Medulla oblongata (tissue), 1 donor: ENCODE measurements around the gene ASTN2.
A peak's percentile ranks its signal among the peaks of the same experiment; 100 is the strongest.

ENCODE experiments used
- DNase-seq: peaks from one replicate; pipeline ENCODE4 v3.0.0-alpha.2; 2015; ENCODE audit errors: extremely low spot score

ASTN2 gene

DNA sequence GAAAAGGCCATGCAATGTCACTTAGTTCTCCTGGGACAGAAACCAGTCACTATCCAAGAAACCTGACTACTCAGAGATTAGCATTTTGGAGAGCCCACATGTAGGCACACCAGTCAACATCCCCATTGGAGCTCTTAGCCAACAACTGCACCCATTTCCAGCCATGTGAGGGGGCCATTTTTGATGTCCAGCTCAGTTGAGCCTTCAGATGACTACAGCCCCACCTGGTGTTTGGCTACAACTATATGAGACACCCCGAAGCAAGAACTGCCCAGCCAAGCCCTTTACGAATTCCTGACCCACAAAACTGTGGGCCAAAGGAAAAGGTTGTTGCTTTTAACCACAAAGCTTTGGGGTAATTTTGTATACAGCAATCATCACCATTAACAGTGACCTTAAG is 300.1 kb downstream of the ASTN2 start:
- no peak for DNase-seq

DNA sequence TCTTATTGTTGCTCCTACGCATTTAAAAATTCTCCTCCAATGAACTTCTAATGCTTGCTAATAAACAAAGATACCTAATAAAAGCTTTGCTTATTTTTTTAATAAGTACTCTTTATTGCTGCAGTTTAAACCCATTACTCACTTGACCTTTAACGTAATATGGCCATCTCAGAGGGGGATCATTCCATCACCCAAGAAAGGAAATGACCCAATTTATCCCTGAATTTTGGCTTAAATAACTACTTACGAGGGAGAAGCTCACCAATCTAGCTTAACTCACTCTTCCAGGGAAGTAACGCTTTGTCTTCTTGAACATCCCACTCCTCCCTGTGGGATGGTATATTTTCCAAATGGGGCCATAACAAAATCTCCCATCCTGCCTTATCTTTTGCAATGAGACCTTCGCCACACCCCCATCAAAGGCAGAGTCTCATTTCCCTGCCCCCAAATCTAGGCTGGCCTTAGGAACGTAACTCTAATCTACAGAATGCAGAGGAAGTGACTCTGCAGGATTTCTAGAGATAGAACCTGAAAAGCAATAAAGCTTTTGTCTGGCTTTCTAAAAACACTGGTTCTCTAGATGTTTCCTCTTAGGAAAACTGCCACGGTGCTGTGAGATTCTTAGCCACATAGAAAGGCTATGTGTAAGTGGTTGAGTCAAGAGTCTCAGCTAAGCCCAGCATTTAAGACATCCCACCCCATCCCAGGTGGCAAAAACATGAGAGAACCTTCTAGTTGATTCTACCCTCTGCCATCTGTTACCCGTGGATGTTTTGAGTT is 310.0 kb downstream of the ASTN2 start:
- DNase-seq, result no peak

DNA sequence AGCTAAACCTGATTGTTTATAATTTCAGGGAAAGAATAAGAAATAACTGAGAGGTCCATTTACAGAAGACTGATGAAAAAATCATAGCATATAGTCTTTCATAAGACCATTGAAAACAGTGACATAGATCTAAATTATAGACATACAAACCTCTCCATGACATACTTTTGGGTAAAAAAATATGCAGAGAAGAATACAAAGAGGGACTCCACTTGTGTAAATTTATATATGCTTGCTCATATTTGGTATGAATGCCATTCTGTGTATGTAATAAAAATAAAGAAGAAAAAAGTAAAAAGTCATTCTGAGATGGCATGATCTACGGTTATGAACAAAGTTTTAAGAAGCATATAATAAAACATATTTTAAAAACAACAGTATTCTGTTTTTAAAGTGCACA is 310.7 kb downstream of the ASTN2 start:
- DNase-seq, result no peak

DNA sequence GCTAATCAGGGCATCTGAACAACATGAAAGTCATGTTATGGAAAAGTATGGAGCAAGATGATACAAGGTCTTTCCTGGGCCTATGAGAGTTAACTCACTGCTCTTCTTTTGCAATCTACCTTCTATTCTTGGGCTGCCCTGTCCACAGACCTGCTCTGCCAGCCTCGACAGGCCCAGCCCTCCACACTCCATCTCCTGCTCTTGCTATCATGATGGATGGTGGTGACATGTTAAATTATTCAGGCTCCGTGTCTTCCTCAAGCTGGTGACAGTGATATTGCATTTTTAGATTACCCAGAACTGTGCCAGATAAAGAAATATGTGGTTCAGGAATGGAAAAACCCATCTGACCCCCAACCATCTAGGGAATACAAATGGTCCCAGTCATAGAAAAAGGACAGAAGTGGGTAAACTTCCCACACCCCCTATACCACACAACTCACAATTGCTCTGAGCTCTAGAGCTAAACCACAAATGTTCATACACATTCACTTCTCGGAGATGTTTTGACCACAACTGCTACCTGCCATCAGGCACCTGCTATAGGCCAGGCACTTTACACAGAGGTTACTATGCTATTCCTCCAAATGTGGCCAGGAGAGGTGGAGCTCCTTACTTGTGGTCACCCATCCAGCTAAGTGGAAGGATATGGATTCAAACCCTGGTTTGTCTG is 311.3 kb downstream of the ASTN2 start:
- DNase-seq, result no peak

DNA sequence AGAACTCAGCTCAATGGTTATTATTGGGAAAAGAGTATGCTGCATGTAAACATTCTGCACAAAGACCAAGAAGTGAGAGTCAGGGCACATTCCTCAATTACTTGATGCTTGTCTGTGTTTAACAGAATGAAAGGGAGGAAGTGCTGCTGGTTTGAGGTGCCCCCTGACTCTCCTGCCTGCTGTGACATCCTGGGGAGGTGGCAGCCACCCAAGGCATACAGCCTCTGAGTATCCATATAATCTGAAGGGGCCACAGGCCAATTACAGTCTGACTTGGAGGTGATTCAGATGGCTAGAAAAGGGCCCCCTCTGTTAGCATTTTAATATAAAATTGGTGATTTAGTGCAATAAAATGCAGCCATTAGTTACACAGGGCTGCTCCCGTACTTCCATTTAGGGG is 313.8 kb downstream of the ASTN2 start:
- DNase-seq, result no peak

DNA sequence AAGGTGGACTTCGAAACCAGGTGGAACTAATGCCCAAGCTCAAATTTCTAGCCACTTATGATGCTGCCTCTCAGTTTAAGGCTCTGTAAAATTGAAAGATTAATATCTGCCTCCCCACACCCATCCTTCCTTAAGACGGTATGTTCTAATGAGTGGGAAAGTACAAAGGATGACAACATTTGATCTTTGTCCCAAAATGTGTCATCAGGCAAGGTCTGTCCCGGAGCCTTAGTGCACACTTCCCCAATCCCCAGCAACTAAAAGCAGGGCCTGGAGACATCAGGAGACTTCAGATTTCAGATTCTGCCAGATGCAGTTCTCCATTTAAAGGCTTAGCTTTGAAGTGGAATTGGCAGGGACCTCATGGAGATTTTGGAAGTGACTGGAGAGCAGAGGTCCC is 316.5 kb downstream of the ASTN2 start:
- no peak for DNase-seq

DNA sequence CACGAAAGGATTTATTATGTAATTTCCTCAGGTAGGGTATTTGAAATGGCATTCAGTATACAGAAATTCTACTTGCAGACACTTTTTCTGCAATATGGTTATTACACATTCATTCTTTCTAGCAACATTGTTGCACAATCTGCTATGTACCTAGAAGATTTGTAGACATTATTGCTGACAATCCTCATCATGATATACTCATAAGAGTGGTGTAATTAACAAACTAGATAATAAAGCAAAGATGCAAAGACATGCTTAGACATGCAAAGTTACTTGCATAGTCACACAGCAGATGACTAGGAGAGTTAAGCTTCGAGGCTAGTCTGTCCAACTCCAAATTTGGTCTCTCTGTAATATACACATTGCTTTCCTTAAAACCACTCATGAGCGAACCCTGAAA is 317.1 kb downstream of the ASTN2 start:
- DNase-seq, result no peak

DNA sequence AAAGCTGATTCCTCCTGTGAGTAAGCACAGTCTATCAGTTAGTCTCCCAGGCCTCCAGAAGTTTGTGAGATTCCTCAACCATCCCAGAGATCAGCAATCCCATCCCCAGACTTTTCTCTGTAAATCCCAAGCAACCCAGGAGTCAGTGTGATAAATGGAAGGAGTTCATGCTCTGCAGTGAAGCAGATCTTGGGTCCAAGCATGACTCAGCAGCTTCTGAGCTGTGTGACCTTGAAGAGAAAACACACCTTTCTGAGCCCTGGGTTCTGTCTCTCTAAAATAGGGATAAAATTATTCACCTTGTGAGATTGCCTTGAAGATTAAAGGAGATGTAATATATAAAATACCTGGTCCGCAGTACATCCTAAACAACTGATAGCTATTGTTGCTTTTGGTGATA is 318.7 kb downstream of the ASTN2 start:
- DNase-seq, result no peak

DNA sequence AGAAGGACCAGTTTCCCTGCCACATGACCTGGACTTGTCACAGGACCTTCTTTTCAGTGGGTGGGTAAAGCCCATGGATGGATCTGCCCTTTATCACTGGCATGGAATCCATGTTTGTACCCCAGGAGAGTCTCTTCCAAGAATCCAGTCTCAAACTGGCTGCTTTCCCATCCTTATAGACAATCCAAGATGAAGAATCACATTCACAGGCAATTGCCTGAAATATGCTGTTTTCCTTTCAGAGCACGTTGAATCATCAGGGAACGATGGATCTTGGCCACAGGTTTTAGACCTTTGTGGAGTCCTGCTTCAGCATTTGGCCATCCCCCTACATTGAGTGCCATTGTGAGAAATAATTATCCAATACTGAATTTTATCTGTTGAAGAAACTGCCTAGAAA is 319.8 kb downstream of the ASTN2 start:
- no peak for DNase-seq

DNA sequence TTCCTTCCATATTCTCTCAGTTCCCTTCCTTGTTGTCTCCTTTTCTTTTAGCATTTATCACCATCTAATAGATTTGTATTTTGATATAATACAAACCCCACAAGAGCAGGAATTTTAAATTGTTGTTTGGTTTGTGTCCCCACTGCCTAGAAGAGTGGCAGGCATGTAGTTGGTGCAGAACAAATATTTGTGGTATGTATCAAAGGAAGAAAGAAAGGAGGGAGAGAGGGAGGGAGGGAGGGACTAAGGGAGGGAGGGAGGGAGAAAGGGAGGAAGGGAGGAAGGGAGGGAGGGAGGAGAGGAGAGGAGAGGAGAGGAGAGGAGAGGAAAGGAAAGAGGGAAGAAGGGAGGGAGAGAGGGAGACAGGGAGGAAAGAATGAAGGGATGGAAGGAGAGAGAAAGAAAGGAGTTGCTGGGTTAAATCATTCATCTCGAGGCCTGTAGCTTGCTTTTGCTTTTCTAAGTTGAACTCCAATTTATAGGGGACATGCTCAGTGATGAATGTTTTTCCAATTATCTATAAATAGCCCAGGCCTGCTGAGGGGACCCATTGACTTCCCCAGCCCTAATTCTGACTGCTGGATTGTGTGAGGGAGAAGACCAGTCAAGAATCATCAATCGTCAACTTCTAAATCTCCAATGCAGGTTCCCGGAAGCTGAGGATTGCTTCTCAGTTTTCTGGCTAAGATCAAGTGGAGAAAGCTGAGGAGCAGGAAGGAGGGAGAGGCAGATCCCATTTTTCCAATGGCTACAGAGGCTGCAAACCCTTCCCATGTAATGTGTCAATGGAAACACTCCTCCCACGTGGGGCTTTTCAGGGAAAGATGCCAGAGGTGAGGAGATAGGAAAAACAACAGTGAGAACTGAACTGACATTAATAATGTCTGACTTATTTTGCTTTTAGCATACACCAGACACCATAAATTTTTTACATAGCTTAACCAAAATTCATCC is 320.7 kb downstream of the ASTN2 start:
- no peak for DNase-seq

DNA sequence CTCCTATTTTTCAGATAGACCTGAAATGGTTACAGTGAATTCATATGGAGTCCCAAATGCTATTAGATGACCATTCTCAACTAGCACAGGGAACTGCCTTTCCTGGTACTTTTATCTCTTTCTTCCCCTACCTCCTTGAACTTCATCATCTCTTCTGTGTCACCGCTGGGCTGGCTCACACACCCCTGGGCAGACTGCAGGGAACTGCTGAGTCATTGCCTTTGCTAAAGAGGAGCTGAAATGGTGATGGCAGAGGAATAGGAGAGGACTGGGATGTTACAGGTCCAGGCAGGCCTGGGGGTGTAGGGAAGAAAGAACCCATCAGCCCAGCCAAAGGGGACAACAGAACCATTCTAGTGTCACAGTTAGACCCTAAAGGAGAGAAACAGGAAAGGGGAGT is 322.3 kb downstream of the ASTN2 start:
- DNase-seq, result no peak

DNA sequence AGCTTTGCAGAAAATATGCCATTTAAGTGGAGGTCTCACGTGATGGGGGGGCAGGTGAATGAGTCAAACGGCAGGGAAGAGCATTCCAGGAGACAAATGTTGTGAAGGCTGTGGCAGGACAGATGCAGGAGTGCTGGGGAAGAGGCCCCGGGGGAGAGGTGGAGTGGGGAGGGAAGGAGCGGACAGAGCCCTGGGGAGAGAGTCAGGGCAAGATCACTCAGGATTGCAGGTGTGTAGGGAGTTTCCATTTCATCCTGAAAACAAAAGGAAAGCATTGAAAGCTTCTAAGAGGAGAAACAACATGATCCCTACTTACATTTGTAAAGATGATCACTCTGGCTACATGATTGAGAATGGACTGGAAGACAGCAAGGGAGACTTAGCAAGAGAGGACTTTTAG is 323.3 kb downstream of the ASTN2 start:
- no peak for DNase-seq

DNA sequence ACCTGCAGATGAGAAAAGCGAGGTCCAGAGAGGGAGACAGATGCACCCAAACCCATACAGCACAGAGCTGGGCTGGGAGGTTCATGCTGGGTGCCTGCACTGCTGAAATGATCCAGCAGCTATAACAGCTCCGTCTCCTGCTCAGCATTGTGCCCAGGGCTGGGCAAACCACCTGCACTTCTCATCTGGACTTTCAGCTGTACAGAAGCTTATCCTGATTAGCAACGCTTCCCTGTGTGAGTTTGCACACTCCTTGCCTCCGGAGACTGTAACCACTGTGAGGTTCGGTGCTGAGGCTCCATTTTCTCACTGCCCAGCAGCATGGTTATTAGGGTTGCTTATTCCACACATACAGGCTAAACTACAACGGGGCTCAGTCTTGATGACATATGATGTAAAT is 326.1 kb downstream of the ASTN2 start:
- DNase-seq, result no peak

DNA sequence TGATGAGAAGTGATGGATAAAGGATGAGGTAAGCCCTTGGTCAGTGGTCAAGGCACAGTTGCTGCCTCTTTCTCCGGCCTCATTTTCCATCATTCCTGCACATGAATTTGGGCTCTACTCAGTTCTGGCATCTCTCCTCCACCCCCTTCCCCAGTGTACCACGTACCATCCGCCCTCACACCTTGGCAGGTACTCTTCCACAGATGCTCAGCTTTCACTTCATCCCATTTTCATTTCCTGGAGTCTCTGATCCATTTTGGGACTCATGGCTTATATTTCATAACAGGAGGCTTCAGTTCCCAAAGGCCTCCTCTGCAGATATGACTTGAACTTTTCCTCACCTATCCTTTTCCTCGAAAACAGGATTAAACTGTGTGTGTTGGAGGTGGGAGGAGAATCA is 326.7 kb downstream of the ASTN2 start:
- no peak for DNase-seq

DNA sequence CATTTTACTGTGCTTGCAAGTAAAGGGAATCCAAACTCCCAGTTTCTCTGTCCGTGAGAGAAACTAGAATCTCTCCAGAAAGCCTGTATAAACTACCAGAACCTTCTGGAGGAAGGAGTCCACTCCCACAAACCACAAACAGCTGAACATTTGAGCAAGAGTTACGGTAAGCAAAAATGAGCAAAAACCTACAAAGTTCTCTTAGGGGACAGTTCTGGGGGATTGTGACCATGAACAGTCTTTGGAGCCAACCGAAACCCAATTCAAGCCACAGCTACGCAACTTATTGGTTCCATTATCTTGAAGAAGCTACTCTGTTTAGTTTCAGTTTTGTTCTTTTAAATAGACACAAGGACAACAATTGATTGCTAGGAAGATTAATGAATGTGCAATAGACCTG is 330.6 kb downstream of the ASTN2 start:
- no peak for DNase-seq

DNA sequence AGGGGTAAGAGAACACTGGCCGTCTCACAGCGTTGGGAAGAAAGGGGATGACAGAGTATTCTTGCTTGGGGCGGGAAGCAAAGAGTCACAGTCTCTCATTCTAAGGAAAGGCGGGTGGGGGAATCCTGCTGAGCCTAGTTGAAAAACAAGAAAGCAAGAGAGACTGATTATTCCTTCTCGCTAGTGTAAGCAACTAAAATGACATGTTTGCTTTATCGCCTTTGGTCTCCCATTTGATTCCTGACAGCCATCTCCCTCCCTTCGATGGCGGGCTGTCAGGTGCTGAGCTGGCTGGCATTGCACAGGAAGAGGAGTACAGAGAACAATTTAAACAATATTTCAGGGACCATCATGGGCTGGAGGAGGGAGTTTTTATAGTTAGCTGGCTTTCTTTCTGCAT is 331.3 kb downstream of the ASTN2 start:
- DNase-seq, result no peak

DNA sequence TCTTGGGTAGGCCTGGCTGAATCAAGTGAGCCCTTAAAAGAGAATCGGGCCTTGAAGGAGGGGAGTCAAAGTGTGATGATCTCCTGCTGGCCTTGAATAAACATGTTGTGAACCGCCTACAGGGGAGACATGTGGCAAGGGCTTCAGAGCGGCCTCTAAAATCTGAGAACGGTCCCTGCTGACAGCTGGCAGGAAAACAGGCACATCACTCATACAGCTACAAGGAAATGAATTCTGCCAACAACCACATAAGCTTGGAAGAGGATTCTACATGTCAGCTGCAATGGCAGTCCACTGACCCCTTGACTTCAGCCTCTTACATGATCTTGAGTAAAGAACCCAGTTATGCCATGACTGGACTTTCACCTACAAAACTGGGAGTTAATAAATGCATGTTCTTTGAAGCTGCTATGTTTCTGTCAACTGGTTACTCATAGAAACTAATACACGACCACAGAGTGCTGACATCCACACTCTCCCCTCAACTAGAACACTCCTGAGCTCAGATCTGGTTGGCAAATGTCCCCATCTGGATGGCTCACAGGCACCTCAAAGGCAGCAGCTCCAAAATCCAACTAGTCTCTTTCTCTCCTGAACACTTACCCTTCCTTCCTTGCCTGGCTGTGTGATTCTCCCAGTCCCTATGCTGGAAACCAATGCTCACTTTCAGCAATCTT is 333.1 kb downstream of the ASTN2 start:
- peak; percentile 21 for DNase-seq

DNA sequence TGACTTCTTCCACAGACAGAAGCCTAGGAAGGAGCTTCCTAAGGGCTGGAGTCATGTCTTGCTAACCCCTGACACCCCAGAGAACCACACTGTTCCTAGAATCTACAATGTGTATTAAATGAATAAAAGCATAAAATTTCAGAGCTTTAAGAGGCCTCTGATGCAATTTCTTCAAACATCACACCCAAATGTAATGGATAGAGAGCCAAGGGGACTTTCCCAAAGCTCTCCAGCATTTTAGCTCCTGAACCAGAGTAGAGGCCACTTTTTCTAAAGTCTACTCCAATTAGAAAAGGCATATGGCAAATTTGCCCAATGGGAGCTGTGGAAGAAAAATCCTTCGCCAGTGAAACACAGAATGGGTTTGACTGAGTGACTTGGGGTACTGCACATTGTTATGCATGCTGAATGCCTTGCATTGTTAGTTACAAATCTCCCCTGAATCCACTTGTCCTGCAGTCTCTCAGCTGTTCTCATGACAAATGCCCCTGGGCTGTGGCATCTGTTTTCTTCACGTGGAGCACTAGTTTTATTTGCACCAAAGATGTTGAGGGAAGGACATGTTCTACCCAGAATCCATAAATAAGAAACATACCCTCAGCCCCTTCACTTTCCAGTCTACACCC is 334.0 kb downstream of the ASTN2 start:
- peak; percentile 22 for DNase-seq

DNA sequence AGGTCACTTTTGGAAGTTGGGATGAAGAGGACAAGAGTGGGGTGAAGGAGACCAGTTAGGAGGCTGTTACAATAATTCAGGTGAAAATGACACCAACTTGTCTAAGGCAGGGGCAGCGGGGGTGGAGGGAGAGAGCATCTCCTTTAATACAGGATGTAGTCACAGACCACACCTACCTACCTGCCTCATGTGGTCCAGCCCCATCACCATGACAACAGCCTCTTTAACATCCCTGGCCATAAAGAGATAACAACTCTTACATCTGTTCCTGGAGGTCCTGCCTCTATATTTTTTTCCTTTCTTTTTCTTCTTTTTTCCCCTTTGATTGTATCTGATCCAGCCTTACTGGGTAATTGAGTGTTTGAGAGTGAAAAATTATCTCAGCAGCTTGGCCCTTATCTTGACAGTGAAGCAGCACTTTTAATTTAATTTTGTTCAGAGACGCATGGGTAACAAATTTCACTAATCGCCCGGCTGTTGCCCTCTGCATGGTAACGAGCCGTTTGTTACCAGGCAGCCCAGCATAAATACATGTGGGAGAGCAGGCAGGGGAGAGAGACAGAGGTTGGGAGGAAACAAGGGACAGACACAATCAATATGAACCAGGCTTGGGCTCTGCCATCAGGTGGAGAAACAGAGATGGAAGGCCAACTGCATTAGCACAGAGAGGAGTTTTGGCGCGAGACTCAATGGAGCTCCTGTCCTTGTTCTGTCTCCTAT is 338.1 kb downstream of the ASTN2 start:
- no peak for DNase-seq

DNA sequence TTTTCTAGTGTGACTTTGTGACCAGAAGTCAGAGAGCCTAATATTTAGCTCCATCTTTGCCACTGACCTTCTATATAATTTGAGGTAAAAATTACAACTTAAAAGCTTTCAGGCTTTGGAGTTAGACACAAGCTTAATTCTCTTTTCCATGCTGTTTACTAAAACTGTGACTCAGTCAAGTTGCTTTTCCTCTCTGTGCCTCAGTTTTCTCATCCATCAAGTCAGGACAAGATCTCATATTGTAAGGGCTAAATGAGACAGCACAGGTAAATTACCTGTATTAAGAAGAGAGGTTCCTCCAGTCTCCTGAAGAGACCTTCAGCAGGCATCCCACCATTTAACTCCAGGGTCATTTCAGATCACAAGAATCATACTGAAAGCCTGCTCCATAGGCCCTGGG is 339.2 kb downstream of the ASTN2 start:
- DNase-seq, result no peak
